Large intestine (tissue), 3 donors: ENCODE results near the gene STRADB. TPM values are rescaled to one million over a fixed set of nuclear protein-coding genes. Genes with fewer than 3 reads are reported as not detected.

Experiments used
- DNase-seq, 2 donors: peaks; one replicate each; pipeline versions ENCODE4 v3.0.0 to v3.0.0-alpha.2; 2013
- H3K27ac ChIP-seq: one replicate; pipeline ENCODE4 v1.5.1; 2013; ENCODE audit warnings: low read length
- H3K27me3 ChIP-seq: 2 replicates; pipeline ENCODE4 v1.6.1; 2013; ENCODE audit warnings: low read length; ENCODE audit not compliant: control insufficient read depth, insufficient read depth
- H3K36me3 ChIP-seq: 2 replicates; pipeline ENCODE4 v1.6.1; 2013; ENCODE audit warnings: low read length; ENCODE audit not compliant: control insufficient read depth, insufficient read depth
- H3K4me1 ChIP-seq: one replicate; pipeline ENCODE4 v1.6.1; 2013; ENCODE audit warnings: low read length; ENCODE audit not compliant: control insufficient read depth, insufficient read depth
- H3K4me3 ChIP-seq: one replicate; pipeline ENCODE4 v1.5.1; 2013; ENCODE audit warnings: low read length
- H3K9me3 ChIP-seq: one replicate; pipeline ENCODE4 v1.6.1; 2013; ENCODE audit warnings: mild to moderate bottlenecking, low read depth, low read length, moderate library complexity; ENCODE audit not compliant: control insufficient read depth
- WGBS: methylation state at CpG from one replicate; pipeline ENCODE4 v1.1.5; 2013; ENCODE audit warnings: low lambda C conversion rate; ENCODE audit not compliant: insufficient coverage; 5-methylcytosine and 5-hydroxymethylcytosine counted together
- polyA plus RNA-seq: library from polyadenylated mRNA; unstranded; fragments of 120-200 nt; gene quantifications from one replicate; pipeline ENCODE4 v1.2.1, GENCODE V29; 2013

The STRADB gene
- polyA plus RNA-seq, 1 donor, result 65.5 TPM

DNA sequence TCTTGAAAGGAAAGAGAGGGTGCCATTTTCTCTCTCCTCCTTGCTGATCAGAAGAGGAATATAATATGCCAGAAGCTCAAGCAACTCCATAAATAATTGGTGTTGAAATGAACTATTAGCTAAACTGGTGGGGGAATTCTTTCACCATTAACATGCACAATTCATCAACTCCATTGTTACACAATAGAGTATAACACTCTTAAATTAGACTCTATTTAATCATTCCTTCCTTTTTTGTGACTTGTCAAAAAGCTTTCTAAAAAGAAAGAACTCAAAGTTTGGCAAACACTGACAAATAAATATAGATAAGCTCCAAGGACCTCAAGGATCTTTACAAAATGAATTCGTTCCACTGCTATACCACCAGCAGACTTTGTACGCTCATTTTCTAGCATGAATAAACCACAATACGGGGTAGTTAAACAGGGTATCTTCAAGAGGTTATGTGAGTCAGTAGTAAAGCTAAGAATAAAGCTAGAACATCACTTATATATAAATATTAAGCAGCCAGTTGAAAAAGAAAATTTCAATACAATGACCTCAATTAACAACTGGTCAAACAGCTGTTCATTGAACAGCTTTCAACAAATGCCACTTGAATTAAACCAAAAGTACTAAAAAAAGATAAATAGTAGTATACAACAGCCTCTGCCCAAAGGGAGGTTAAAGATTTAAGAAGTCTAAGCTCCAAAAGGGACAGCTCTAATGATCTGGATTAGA lies 6.6 kb upstream of the STRADB start:
- peaks cover 29% of the 10 kb centered on the region for H3K4me1 ChIP-seq

DNA sequence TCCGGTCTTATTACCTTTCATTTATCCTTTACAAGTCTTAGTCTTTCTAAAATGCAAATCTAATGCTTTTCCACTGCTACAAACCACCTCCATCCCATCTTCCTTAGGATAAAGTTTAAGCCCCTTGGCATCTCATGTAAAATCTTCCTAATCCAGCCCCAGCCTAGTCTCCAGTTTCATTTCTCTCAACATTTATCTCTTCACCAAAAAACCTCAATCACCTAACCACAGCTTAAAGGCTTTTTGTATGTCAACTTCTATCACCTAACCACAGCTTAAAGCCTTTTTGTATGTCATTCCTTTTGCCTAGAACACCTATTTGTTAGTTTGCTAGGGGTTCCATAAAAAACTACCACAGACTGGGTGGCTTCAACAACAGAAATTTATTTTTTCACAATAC lies 4.5 kb upstream of the STRADB start:
- peaks cover 29% of the 10 kb centered on the region for H3K4me1 ChIP-seq
- no peaks in the 10 kb centered on the region for H3K9me3 ChIP-seq
- WGBS, result 86% methylated on average over 1 of the region's 1 CpG
- no peak overlapping the region for H3K4me3 ChIP-seq
- H3K36me3 ChIP-seq, result no peaks in the 10 kb centered on the region
- no peaks in the 10 kb centered on the region for H3K27me3 ChIP-seq
- H3K27ac ChIP-seq, result no peak overlapping the region
- DNase-seq, result no peak

More for the DNA sequence above, 6.6 kb upstream of the STRADB start:
- no peak overlapping the region for H3K4me3 ChIP-seq
- no CpG with 5 or more reads among the region's 3 CpGs for WGBS
- H3K9me3 ChIP-seq, result no peaks in the 10 kb centered on the region
- no peaks in the 10 kb centered on the region for H3K36me3 ChIP-seq
- no peak for DNase-seq
- no peaks in the 10 kb centered on the region for H3K27me3 ChIP-seq
- H3K27ac ChIP-seq, result no peak overlapping the region

DNA sequence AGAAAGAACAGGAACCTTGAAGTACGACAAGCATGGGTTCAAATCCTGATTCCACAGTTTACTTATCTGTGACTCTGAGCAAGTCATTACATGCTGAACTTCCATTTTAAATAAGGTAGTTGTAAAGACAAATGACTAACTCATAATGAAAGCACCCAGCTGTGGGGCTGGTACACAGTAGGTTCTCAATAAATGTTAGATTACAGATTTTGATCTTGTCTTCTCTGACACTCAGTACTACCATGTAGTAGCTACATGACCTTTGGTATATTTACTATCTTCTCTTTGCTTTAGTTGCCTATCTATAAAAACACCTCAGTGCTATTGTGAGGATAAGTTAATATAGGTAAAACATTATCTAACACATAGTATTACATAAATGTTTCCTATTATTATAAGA lies 3.5 kb upstream of the STRADB start:
- no peaks in the 10 kb centered on the region for H3K9me3 ChIP-seq
- WGBS, result 29% methylated on average over 1 of the region's 1 CpG
- peaks cover 31% of the 10 kb centered on the region for H3K4me1 ChIP-seq
- peak overlapping the region; percentile 73 for H3K27ac ChIP-seq
- no peaks in the 10 kb centered on the region for H3K36me3 ChIP-seq
- peak in 1 of 2 donors; percentile 53 for DNase-seq
- H3K27me3 ChIP-seq, result no peaks in the 10 kb centered on the region
- H3K4me3 ChIP-seq, result no peak overlapping the region

DNA sequence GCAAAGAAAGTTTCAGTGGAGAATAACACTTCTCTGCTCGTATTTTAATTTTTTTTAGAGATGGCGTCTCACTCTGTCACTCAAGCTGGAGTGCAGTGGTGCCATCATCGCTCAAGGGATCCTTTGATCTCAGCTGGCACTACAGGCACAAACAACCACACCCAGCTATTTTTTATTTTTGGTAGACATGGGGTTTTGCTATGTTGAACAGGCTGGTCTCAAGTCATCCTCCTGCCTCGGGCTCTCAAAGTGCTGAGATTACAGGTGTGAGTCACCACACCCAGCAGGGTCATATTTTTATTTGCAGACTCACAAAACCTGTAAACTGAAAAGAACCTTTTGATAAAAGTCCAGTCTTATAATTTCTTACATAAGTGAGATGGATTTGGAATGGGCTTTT lies 2.8 kb upstream of the STRADB start:
- WGBS, result no CpG with 5 or more reads among the region's 4 CpGs
- Histone ChIP-seq H3K9me3 (no peaks in the 10 kb centered on the region), H3K27me3 (no peaks in the 10 kb centered on the region), H3K4me1 (peaks cover 32% of the 10 kb centered on the region), H3K4me3 (no peak overlapping the region), H3K36me3 (no peaks in the 10 kb centered on the region), H3K27ac (peak overlapping the region; percentile 73)
- DNase-seq, result peak in 1 of 2 donors; percentile 51

DNA sequence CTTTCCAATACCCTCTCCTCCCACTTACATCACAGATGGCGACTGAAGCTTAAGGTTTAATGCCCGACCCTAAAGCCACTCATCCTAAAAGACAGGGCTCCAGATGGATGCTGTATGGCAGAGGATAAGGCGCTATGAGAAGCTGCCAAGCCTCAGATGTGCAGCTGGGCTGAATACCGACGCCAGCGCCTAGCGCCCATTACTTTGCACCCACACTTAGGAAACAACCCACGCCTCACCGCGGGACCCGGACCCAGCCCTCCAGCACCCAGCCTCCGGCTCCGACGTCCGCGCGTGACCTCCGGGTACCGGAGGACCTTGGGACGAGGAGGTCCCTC lies 617 bp upstream of the STRADB start:
- DNase-seq, result peak in 1 of 2 donors; percentile 35
- peaks cover 35% of the 10 kb centered on the region for H3K4me1 ChIP-seq
- WGBS, result no CpG with 5 or more reads among the region's 20 CpGs
- no peaks in the 10 kb centered on the region for H3K27me3 ChIP-seq
- H3K36me3 ChIP-seq, result peaks cover 1% of the 10 kb centered on the region
- peak overlapping the region; percentile 97 for H3K4me3 ChIP-seq
- peak overlapping the region; percentile 92 for H3K27ac ChIP-seq
- no peaks in the 10 kb centered on the region for H3K9me3 ChIP-seq

DNA sequence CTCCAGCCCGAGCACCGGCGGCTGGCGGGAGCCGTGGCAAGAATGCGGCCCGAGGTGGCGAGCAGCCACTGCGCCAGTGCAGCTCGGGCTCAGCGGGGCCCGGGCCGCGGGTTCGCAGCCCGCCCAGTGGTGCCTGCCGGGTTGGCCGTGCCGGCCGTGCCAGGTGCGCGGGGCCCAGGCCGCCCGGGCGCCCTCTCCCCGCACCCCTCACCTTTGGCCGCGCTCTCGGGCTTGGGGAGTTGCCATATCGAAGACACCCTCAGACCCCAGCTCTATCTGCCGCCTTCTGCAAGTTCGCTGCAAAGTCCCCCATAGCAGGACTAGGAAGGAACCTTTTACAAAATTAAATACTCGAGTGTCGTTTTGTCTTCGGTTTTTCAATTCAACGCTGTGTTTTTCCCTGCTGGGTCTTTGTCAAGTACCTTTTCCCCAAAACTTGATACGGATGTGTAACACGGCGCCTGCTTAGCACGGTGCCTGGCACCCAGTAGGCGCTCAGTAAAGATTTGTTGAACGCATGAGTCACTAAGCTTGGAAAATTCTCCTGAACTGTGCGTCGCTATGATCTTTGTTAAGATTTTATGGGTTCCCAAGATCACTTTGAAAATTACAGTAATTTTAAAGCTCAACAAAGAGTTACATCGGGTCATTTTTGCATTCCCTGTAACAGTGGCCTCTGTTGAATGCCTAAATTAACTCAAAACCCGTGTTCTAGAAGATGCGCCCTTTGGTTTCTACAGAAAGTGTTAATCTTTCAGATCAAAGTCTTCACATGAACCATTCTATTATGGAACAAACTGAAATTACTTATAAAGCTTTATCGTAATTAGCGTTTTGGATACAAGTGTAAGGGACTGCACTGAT lies 750 bp downstream of the STRADB start:
- Histone ChIP-seq H3K9me3 (no peaks in the 10 kb centered on the region), H3K36me3 (peaks cover 4% of the 10 kb centered on the region), H3K4me3 (peak overlapping the region; percentile 97), H3K27ac (peak overlapping the region; percentile 83), H3K4me1 (peaks cover 22% of the 10 kb centered on the region), H3K27me3 (no peaks in the 10 kb centered on the region)
- no CpG with 5 or more reads among the region's 49 CpGs for WGBS
- DNase-seq, result peak in 1 of 2 donors; percentile 74

DNA sequence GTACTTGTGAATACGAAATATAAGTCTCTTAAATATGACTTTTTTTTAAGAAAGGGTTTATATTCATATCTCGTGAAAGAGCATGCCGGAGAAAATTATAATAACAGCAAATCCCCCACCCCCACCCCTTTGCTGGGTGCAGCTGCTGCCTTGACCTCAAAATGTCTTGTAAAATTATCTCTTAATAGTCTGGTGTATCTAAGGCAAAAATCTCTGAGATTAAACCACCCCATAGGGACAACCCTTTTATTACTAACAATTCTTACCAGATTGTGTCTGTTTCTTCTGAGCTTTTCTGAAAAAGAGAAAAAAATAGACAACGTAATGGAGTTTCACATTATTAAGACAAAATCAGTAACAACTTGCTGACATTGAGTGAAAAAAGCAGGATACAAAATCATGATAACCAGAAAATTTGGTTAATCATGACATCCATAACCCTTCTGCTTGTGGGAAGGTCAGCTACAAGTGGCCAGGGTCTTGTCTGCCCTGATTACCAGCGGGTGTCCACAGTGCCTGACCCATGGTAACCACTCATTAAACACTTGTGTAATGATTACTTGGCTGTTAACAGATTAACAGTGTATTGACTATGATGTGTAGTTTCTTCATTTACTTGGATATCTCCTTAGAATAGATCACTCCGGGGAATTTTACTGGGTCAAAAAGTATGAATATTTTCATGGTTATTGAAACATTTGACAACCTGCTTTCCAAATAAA lies 1.5 kb downstream of the STRADB start:
- WGBS, result 29% methylated on average over 1 of the region's 6 CpGs
- peak overlapping the region; percentile 83 for H3K27ac ChIP-seq
- DNase-seq, result peak in 1 of 2 donors; percentile 29
- H3K4me1 ChIP-seq, result peaks cover 16% of the 10 kb centered on the region
- H3K36me3 ChIP-seq, result peaks cover 4% of the 10 kb centered on the region
- no peaks in the 10 kb centered on the region for H3K9me3 ChIP-seq
- H3K4me3 ChIP-seq, result peak overlapping the region; percentile 97
- no peaks in the 10 kb centered on the region for H3K27me3 ChIP-seq

DNA sequence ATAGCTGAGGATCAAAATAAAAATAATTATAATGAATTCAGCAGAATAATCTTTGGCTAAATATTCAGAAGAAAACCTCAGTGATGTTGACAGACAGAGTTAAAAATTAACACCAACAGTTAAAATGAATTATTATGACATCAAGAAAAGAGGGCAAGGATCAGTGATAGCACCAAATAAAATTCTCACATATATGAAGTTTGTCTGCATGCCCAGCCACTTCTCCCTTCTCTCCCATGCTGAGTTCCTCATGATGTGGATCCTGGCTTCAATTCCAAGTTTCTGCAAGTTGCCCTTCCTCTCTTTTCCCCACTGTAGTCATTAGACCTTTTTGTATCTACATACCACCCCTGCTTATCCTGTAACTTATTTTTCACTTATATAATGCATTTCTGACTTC lies 6.8 kb downstream of the STRADB start:
- Histone ChIP-seq H3K36me3 (peaks cover 25% of the 10 kb centered on the region), H3K9me3 (no peaks in the 10 kb centered on the region), H3K4me3 (no peak overlapping the region), H3K4me1 (peaks cover 10% of the 10 kb centered on the region), H3K27me3 (no peaks in the 10 kb centered on the region), H3K27ac (peak overlapping the region; percentile 58)
- DNase-seq, result peak in 1 of 2 donors; percentile 28

DNA sequence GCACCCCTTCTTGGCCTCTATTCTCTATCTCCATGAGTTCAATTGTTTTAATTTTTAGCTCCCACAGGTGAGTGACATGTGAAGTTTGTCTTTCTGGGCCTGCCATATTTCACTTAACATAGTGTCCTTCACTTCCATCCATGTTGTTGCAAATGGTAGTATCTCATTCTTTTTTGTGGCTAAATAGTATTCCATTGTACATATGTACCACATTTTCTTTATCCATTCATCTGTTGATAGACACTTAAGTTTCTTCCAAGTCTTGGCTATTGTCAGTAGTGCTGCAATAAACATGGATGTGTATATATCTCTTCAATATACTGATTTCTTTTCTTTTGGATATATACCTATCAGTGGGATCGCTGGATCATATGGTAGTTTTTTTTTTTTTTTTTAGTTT lies 9.0 kb downstream of the STRADB start:
- no peaks in the 10 kb centered on the region for H3K27me3 ChIP-seq
- H3K27ac ChIP-seq, result no peak overlapping the region
- no peak overlapping the region for H3K4me3 ChIP-seq
- 80% methylated on average over 1 of the region's 1 CpG for WGBS
- no peaks in the 10 kb centered on the region for H3K9me3 ChIP-seq
- peaks cover 40% of the 10 kb centered on the region for H3K36me3 ChIP-seq
- DNase-seq, result no peak
- H3K4me1 ChIP-seq, result peaks cover 25% of the 10 kb centered on the region

DNA sequence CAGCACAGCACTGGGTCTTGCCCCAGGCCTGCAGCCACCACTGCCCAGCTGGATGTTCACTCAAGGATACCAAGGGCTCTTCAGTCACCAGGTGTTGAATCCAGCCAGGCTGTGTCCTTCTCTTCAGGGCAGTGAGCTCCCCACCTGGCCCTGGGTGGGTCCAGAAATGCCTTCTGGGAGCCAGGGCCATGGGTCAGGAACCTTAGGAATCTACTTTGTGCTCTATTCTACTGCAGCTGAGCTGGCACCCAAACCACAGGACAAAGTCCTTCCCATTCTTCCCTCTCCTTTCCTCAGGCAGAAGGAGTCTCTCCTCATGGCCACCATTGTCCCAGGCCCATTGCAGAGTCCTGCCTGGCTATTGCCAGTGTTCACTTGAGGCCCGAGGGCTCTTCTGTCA lies 13.0 kb downstream of the STRADB start:
- Histone ChIP-seq H3K4me1 (peaks cover 32% of the 10 kb centered on the region), H3K27me3 (no peaks in the 10 kb centered on the region), H3K27ac (peak overlapping the region; percentile 48), H3K9me3 (no peaks in the 10 kb centered on the region), H3K36me3 (peaks cover 33% of the 10 kb centered on the region), H3K4me3 (no peak overlapping the region)
- no CpG with 5 or more reads among the region's 1 CpG for WGBS
- peak in 1 of 2 donors; percentile 23 for DNase-seq
